Karpas-422 (cell line): ENCODE measurements around the gene GATM. TPM values are rescaled to one million over a fixed set of nuclear protein-coding genes. Genes with fewer than 3 reads are reported as not detected.

Experiments
- DNase-seq: peaks from one replicate; pipeline ENCODE4 v3.0.0-alpha.2; 2015
- H2AFZ ChIP-seq: fragments of 200-600 bp; sonication (generic); 2 replicates; pipeline ENCODE4 v1.6.1; 2014; ENCODE audit warnings: antibody characterized with exemption, low read length, mixed read lengths
- H3K27ac ChIP-seq: fragments of 200-600 bp; sonication (generic); 2 replicates; pipeline ENCODE4 v1.5.1; 2014; ENCODE audit warnings: mild to moderate bottlenecking, low read length, moderate library complexity
- H3K27me3 ChIP-seq: fragments of 200-600 bp; sonication (generic); 2 replicates; pipeline ENCODE4 v1.6.1; 2014; ENCODE audit warnings: low read length, mixed read lengths
- H3K36me3 ChIP-seq: fragments of 200-600 bp; sonication (generic); 2 replicates; pipeline ENCODE4 v1.6.1; 2014; ENCODE audit warnings: low read length, mixed read lengths; ENCODE audit not compliant: insufficient read depth
- H3K4me1 ChIP-seq: fragments of 200-600 bp; sonication (generic); 2 replicates; pipeline ENCODE4 v1.6.1; 2014; ENCODE audit warnings: mild to moderate bottlenecking, low read length, mixed read lengths
- H3K4me2 ChIP-seq: fragments of 200-600 bp; sonication (generic); 2 replicates; pipeline ENCODE4 v1.6.1; 2014; ENCODE audit warnings: low read length, low read depth, mild to moderate bottlenecking; ENCODE audit not compliant: poor library complexity, severe bottlenecking
- H3K4me3 ChIP-seq: fragments of 200-600 bp; sonication (generic); 2 replicates; pipeline ENCODE4 v1.5.1; 2014; ENCODE audit warnings: mild to moderate bottlenecking, antibody characterized with exemption, low read length, mixed read lengths
- H3K79me2 ChIP-seq: fragments of 200-600 bp; sonication (generic); 2 replicates; pipeline ENCODE4 v1.6.1; 2014; ENCODE audit warnings: mild to moderate bottlenecking, low read length, mixed read lengths
- H3K9ac ChIP-seq: fragments of 200-600 bp; sonication (generic); 2 replicates; pipeline ENCODE4 v1.6.0; 2014; ENCODE audit warnings: low read length
- H3K9me2 ChIP-seq: fragments of 200-600 bp; sonication (generic), shearing (Covaris generic); replicated peaks from 2 replicates; pipeline ENCODE4 v1.6.0; 2014; ENCODE audit warnings: mild to moderate bottlenecking, low read length, moderate library complexity; ENCODE audit not compliant: insufficient read depth
- H3K9me3 ChIP-seq: fragments of 300-700, 200-600 bp; sonication (generic); 2 replicates; pipeline ENCODE4 v1.6.1; 2014; ENCODE audit warnings: low read length, mixed read lengths
- H4K20me1 ChIP-seq: fragments of 200-600 bp; sonication (generic); 2 replicates; pipeline ENCODE4 v1.6.1; 2014; ENCODE audit warnings: mild to moderate bottlenecking, antibody characterized with exemption, low read length, low read depth; ENCODE audit not compliant: insufficient read depth
- total RNA-seq: library from RNA; depleted of rRNA; stranded (reverse); fragments of >200 nt; shearing (Covaris generic); gene quantifications from 2 replicates; pipeline ENCODE4 v1.2.3, GENCODE V29; 2014; ENCODE audit warnings: low replicate concordance

The GATM gene
- total RNA-seq, 1 experiment from 2014 or later, result 29.0 TPM

GRCh38 chr15:45384700-45385099 lies 6.4 kb upstream of the GATM start:
- Histone ChIP-seq H3K79me2 (no peaks in the 10 kb centered on the region), H3K27me3 (no peaks in the 10 kb centered on the region), H3K4me2 (no peak overlapping the region), H3K9ac (no peak overlapping the region), H3K4me3 (no peak overlapping the region), H4K20me1 (no peaks in the 10 kb centered on the region), H3K4me1 (no peaks in the 10 kb centered on the region), H3K9me3 (no peaks in the 10 kb centered on the region), H3K9me2 (no peaks in the 10 kb centered on the region), H2AFZ (no peak overlapping the region), H3K36me3 (no peaks in the 10 kb centered on the region), H3K27ac (no peak overlapping the region)
- DNase-seq, result no peak

- Histone ChIP-seq H4K20me1 (no peaks in the 10 kb centered on the region), H3K9me3 (no peaks in the 10 kb centered on the region), H3K9me2 (no peaks in the 10 kb centered on the region), H2AFZ (peak overlapping the region; percentile 95; the same call in 1 of the 2 replicates), H3K4me1 (peaks cover 18% of the 10 kb centered on the region), H3K4me2 (peak overlapping the region; percentile 77), H3K79me2 (no peaks in the 10 kb centered on the region), H3K27ac (no peak overlapping the region), H3K27me3 (no peaks in the 10 kb centered on the region), H3K9ac (peak overlapping the region; percentile 67), H3K4me3 (peak overlapping the region; percentile 65), H3K36me3 (no peaks in the 10 kb centered on the region)
- no peak for DNase-seq
Measured at GRCh38 chr15:45378913-45379262, 544 bp upstream of the GATM start.

GRCh38 chr15:45377609-45378148 lies 665 bp downstream of the GATM start:
- peak overlapping the region; percentile 65 for H3K4me3 ChIP-seq
- peak overlapping the region; percentile 77 for H3K4me2 ChIP-seq
- H3K9ac ChIP-seq, result peak overlapping the region; percentile 67

GRCh38 chr15:45376967-45377608 lies 1.3 kb downstream of the GATM start:
- no peak overlapping the region for H3K9ac ChIP-seq

More at GRCh38 chr15:45377609-45378148, 665 bp downstream of the GATM start:
- H3K9me2 ChIP-seq, result no peaks in the 10 kb centered on the region
- H2AFZ ChIP-seq, result peak overlapping the region; percentile 95; the same call in 1 of the 2 replicates
- no peaks in the 10 kb centered on the region for H3K27me3 ChIP-seq
- DNase-seq, result no peak
- H4K20me1 ChIP-seq, result no peaks in the 10 kb centered on the region
- H3K79me2 ChIP-seq, result no peaks in the 10 kb centered on the region
- H3K9me3 ChIP-seq, result no peaks in the 10 kb centered on the region
- no peaks in the 10 kb centered on the region for H3K36me3 ChIP-seq
- H3K4me1 ChIP-seq, result peaks cover 18% of the 10 kb centered on the region
- no peak overlapping the region for H3K27ac ChIP-seq

GRCh38 chr15:45376300-45376928 lies 1.9 kb downstream of the GATM start:
- Histone ChIP-seq H3K36me3 (no peaks in the 10 kb centered on the region), H3K4me1 (peaks cover 18% of the 10 kb centered on the region), H3K79me2 (no peaks in the 10 kb centered on the region), H3K27ac (no peak overlapping the region), H3K9me3 (no peaks in the 10 kb centered on the region), H4K20me1 (no peaks in the 10 kb centered on the region), H3K4me3 (no peak overlapping the region), H2AFZ (no peak overlapping the region), H3K27me3 (no peaks in the 10 kb centered on the region), H3K9me2 (no peaks in the 10 kb centered on the region), H3K9ac (no peak overlapping the region), H3K4me2 (no peak overlapping the region)
- no peak for DNase-seq

More at GRCh38 chr15:45376967-45377608, 1.3 kb downstream of the GATM start:
- H3K4me1 ChIP-seq, result peaks cover 18% of the 10 kb centered on the region
- no peak overlapping the region for H3K27ac ChIP-seq
- no peaks in the 10 kb centered on the region for H3K9me3 ChIP-seq
- DNase-seq, result no peak
- H2AFZ ChIP-seq, result no peak overlapping the region
- no peaks in the 10 kb centered on the region for H3K79me2 ChIP-seq
- H4K20me1 ChIP-seq, result no peaks in the 10 kb centered on the region
- no peaks in the 10 kb centered on the region for H3K36me3 ChIP-seq
- peak overlapping the region; percentile 77 for H3K4me2 ChIP-seq
- no peak overlapping the region for H3K4me3 ChIP-seq
- H3K9me2 ChIP-seq, result no peaks in the 10 kb centered on the region
- no peaks in the 10 kb centered on the region for H3K27me3 ChIP-seq

- Histone ChIP-seq H3K9me2 (no peaks in the 10 kb centered on the region), H3K27me3 (no peaks in the 10 kb centered on the region), H2AFZ (no peak overlapping the region), H3K4me1 (peaks cover 18% of the 10 kb centered on the region), H3K36me3 (no peaks in the 10 kb centered on the region), H3K4me2 (no peak overlapping the region), H3K27ac (no peak overlapping the region), H3K9me3 (no peaks in the 10 kb centered on the region), H3K4me3 (no peak overlapping the region), H4K20me1 (no peaks in the 10 kb centered on the region), H3K9ac (no peak overlapping the region), H3K79me2 (no peaks in the 10 kb centered on the region)
- no peak for DNase-seq
Measured at GRCh38 chr15:45375836-45376235, 2.5 kb downstream of the GATM start.

- Histone ChIP-seq H3K4me2 (no peak overlapping the region), H3K27me3 (no peaks in the 10 kb centered on the region), H3K9me3 (no peaks in the 10 kb centered on the region), H2AFZ (no peak overlapping the region), H3K79me2 (no peaks in the 10 kb centered on the region), H3K9ac (no peak overlapping the region), H3K9me2 (no peaks in the 10 kb centered on the region), H3K36me3 (no peaks in the 10 kb centered on the region), H4K20me1 (no peaks in the 10 kb centered on the region), H3K4me1 (peaks cover 16% of the 10 kb centered on the region), H3K27ac (no peak overlapping the region), H3K4me3 (no peak overlapping the region)
- DNase-seq, result no peak
Measured at GRCh38 chr15:45373976-45374375, 4.4 kb downstream of the GATM start.

- Histone ChIP-seq H3K27ac (no peak overlapping the region), H3K4me1 (no peaks in the 10 kb centered on the region; the same call in 1 of the 2 replicates), H3K79me2 (no peaks in the 10 kb centered on the region), H3K9ac (no peak overlapping the region), H3K36me3 (no peaks in the 10 kb centered on the region), H3K4me3 (no peak overlapping the region), H3K9me2 (no peaks in the 10 kb centered on the region), H2AFZ (no peak overlapping the region), H3K9me3 (no peaks in the 10 kb centered on the region), H3K4me2 (no peak overlapping the region), H4K20me1 (no peaks in the 10 kb centered on the region), H3K27me3 (no peaks in the 10 kb centered on the region)
- DNase-seq, result no peak
Measured at GRCh38 chr15:45372041-45372995, 6.0 kb downstream of the GATM start.
